GM19395 (cell line): Measurements from ENCODE around the gene HGFAC.
"Not testable (repeated sequence)": the region's sequence is repeated elsewhere in the genome, so short reads cannot be mapped to it uniquely, and the experiment has no call there.

Experiments
- ATAC-seq: cut with Tn5 transposase; IDR thresholded peaks from one replicate; pipeline ENCODE4 v1.9.1; 2021; ENCODE audit warnings: mild to moderate bottlenecking, moderate library complexity; ENCODE audit not compliant: unreplicated experiment

HGFAC gene

DNA sequence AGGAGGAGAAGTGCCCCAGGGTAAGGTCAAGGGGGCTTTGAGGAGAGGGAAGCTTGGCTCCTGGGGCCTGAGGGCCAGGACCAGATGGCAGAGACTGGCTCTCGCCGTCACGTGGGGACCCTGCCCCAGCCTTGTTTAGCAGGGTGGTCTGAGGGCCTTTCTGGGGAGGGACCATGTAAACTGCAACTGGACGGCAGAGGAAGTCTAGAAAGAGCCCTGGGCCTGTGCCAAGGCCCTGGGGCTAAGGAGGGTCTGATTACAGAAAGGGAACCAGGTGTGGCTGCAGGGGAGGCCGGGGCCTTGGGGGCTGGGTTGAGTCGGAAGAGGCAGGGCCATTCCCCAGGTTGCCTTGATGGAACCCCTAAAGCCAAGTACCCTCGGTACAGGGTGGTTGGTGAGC is 1.8 kb upstream of the HGFAC start:
- ATAC-seq: no peak

DNA sequence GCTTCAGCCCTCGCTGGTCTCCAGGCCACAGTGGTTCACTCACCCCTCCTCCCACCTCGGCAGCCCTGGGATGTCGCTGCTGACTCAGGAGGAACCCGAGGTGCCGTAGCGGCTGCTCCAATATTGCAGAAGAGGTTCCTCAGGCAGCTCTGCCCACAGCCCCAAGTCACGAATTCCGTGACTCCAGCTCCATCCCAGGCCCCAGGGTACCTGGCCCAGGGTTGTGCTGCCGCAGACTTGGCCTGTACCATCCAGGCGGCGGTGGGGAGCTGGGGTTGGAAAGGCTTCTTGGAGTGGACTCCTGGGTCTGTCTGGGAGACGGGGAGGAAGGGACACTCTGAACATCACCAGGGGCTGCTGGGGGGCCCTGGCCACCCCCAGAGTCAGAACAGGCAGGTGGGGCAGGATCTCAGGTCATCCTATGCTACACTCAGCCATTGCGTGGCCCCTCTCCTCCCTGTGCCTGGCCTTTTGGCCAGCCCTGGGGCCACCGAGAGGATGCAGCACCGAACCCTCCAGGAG is 728 bp upstream of the HGFAC start:
- no peak for ATAC-seq

DNA sequence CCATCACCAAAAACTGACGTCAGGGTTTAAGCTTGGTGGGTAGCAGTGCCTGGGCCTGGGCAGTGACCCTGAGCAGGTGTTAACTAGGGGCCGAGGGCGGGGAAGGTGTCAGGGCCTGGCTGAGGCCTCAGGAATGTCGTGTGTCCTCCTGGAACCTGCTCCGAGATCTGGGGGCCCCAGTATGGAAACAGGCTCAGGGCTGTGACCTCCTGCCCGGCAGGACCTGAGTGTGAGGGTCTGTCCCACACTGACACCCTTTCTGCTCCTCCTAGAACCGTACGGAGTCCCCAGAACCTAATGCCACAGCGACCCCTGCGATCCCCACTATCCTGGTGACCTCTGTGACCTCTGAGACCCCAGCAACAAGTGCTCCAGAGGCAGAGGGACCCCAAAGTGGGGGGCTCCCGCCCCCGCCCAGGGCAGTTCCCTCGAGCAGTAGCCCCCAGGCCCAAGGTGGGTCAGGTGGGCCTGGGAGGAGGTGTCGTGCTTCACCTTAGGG is 741 bp downstream of the HGFAC start:
- ATAC-seq: no peak

DNA sequence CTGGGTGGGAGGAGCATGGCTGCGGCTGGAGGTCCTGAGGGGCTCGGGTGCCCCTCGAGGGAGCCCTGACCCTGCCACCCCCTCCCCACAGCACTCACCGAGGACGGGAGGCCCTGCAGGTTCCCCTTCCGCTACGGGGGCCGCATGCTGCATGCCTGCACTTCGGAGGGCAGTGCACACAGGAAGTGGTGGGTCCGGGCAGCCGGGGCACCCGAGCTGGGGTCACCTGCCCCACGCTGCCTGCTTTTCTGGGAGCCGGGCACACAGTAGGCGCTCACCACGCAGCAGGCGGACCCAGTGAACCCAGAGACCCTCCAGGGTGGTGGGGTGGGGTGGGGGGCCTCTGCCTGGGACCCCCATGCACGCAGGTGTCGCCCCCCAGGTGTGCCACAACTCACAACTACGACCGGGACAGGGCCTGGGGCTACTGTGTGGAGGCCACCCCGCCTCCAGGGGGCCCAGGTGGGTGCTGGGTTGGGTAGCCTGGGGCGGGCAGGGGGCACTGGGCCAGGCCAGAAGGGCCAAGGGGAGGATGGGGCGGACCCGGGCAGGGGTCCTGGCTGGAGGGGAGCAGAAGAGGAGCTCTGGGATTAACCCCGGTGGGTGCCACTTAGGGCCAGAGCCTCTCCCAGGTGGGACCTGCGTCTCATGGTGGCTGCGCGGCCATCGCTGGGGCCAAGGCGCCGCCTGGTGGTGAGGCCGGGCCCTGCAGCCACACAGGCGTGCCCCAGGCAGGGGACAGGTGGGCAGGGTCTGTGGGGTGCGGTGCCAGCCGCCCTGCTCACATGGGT is 1.4 kb downstream of the HGFAC start:
- peak; percentile 70 for ATAC-seq

DNA sequence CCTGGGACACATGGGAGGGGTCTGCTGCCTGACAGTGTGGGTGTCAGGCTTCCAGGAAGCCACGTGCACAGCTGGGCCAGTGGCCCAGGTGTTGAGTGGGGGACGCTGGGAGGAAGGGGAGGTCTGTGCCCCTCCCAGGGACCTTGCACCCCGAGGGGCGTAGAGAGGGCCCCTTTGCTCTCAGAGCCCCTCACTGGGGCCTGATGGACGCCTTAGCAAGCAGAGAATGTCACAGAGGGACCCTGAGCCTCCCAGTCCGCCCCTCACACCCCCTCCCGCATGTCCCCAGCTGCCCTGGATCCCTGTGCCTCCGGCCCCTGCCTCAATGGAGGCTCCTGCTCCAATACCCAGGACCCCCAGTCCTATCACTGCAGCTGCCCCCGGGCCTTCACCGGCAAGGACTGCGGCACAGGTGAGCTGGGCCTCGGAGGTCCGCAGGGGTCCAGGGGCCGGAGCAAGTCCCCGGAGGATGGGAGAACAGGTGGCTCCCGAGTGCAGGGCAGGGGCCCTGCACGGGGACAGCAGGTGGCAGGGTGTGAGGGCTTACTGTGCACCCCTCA is 2.1 kb downstream of the HGFAC start:
- peak; percentile 20 for ATAC-seq

DNA sequence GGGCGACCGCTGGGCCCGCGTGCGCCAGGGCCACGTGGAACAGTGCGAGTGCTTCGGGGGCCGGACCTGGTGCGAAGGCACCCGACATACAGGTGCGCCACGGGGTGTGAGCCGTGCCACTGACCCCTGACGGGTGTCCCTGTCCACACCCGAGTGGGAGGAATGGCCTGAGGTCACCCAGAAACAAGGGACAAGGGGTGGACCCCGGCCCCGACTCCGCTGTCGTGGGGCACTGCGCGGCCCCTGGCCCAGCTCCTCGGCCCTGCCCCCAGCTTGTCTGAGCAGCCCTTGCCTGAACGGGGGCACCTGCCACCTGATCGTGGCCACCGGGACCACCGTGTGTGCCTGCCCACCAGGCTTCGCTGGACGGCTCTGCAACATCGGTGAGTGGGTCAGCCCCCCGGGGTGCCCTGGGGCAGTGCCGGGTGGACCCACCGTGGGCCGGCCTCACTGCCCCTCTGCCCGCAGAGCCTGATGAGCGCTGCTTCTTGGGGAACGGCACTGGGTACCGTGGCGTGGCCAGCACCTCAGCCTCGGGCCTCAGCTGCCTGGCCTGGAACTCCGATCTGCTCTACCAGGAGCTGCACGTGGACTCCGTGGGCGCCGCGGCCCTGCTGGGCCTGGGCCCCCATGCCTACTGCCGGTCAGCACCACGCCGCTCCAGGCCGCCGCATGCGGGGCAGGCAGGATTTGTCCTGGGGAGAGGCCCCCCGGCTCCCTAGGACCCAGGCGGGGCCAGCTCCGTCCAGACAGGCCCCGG is 2.8 kb downstream of the HGFAC start:
- ATAC-seq: no peak

DNA sequence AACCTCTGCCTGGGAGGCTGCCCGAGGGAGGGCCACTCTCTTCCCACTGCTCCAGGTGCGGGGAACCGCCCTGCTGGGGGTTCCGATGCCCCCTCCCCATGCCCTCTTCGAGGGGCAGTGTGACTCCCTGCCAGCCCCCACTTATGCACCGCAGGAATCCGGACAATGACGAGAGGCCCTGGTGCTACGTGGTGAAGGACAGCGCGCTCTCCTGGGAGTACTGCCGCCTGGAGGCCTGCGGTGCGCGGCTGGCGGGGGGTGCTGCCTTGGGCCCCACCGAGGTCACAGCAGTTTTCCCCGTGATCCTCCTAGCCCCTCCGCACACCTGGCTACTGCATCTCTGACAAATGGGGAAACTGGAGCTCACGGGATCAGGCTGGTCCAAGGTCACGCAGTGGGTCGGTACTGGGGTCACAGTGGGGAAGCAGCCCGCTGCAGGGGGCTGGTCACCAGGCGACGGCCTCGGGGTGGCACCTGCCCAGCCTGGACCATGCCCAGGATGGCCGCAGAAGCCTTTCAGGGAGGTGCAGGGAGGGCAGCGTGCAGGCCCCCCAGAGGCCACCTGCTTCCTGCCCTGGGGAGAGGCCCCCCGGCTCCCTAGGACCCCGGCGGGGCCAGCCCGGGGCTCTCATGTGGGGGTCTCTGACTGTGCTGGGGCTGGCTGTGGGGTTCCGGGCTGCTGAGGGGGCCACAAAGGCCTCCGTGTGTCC is 3.5 kb downstream of the HGFAC start:
- no peak for ATAC-seq

DNA sequence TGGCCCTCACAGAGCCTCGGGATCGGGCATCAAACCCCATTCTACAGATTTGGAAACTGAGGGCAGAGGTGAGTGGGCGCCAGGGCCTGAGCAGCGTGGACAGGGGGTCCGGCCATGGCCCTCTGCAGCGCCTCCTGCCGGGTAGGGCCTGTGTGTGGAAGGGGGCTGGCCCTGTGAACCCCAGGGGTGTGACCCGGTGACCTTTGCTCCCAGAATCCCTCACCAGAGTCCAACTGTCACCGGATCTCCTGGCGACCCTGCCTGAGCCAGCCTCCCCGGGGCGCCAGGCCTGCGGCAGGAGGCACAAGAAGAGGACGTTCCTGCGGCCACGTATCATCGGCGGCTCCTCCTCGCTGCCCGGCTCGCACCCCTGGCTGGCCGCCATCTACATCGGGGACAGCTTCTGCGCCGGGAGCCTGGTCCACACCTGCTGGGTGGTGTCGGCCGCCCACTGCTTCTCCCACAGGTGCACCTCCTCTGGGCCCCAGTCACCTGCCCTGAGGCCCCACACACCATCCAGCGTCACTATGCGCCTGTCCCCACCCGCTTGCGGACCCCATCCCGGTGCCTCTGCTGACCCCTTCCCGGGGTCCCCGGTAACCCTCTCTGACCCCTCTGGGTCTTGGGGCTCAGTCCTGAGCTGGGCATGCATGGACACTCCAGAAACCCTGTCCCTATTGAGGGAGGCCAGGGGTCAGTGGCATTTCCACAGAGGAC is 4.2 kb downstream of the HGFAC start:
- ATAC-seq: no peak

DNA sequence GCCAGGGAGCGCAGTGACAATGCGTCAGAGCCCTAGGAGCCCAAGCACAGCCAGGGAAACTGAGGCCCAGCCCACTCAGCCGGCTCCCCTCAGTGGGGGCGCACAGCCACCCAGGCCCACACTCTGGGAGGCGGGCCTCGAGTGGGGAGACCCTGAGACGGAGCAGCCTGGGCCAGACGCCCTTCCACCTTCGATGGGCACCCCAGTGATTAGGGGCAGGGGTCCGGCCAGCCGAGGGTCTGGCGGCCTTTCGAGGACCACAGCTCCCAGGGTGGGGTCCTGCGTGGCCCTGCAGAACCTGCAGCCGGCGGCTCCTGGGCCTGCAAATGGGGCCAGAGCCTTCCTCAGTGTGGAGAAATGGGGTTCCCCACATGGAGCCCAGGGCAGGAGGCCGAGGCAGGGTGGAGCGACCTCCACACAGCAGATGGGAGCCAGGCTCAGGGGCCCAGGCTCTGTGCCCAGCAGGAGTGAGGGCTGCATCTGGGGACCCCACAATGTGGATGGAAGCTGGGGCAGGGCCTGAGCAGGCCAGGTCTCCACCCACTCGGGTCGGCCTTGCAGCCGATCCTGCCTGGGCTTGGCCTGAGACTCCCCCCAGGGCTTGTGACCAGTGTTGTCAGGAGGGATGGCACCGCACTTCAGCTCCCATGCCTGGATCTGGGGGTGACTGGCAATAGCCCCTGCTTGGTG is 5.0 kb downstream of the HGFAC start:
- no peak for ATAC-seq

DNA sequence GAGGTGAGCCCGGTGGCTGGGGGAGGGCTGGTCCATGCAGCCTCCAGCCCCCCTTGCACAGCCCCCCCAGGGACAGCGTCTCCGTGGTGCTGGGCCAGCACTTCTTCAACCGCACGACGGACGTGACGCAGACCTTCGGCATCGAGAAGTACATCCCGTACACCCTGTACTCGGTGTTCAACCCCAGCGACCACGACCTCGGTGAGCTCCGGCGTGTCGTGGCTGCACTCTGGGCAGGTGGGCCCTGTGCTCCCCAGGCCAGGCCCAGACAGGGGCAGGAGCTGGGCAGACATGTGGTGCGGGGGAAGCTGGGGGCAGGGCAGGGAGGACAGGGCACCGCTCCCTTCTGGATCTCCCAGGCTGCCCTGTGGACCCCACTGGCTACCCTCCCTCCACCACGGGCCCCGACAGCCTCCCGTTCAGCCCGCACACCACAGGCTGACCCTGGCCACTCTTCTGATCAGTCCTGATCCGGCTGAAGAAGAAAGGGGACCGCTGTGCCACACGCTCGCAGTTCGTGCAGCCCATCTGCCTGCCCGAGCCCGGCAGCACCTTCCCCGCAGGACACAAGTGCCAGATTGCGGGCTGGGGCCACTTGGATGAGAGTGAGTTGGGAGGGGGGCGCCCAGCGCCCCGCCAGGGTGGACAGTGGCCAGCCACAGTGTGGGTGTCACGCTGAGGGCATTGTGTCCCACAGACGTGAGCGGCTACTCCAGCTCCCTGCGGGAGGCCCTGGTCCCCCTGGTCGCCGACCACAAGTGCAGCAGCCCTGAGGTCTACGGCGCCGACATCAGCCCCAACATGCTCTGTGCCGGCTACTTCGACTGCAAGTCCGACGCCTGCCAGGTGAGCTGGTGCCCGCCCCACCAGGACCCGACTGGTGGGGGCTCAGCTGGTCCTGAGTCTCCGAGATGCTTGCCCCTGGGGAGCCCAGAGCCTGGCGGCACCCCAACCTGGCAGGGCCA is 5.9 kb downstream of the HGFAC start:
- no peak for ATAC-seq

DNA sequence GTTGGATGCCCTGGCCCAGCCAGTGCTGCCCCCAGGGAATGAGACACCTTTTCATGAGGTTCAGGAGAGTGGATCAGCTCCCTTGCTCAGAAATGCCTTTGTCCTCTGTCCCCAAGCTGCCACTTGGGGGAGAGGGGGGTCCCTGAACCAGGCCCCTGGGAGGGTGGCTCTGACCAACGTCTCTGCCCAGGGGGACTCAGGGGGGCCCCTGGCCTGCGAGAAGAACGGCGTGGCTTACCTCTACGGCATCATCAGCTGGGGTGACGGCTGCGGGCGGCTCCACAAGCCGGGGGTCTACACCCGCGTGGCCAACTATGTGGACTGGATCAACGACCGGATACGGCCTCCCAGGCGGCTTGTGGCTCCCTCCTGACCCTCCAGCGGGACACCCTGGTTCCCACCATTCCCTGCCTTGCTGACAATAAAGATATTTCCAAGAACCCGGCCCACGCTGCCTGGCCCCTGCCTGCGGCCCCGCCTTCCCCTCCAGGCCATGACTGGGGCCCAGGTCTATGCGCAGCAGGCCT is 7.3 kb downstream of the HGFAC start:
- no peak for ATAC-seq

DNA sequence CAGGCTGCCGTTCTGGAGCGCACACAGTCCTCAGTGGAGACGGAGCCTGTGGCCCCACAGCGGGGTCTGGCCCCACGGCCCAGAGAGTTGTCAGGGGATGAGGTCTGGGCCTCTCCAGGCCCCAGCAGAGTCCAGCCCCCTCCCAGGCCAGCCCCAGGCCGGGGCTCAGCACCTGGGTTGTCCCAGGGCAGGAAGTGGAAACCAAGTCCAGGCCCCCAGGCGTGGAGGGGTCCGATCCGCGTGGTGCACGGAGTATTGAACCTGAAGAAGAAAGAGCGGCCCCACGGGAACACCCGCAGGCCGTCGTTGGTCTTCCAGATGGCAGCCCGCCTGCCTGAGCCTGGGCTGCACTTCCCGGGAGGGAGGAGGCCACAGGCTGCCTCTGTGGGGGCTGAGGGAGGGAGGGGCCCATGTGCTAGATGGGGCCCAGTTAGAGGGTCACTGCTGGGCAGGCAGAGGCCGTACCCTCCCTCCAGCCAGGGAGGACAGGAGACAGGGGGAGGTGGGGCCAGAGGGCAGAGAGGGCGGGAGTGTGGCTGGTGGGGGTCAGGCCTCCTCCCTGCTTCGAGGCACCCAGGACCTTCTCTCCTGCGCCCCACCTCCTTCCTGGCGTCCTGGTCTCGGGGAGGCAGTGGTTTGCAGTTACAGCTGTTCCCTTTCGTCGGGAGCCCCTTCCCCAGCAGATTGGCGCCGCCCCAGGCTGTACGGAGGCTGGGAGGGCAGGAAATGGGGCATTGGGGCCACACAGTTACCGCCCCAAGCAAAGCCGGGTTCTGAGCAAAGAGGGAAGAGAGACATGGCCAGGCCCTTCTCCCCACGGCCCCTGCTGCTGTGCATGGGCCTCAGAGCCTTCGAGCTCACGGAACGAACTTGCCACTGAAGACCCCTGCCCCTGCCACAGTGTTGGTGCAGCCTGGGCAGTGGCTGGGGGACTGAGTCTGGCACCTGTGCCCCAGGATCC is 8.1 kb downstream of the HGFAC start:
- no peak for ATAC-seq

DNA sequence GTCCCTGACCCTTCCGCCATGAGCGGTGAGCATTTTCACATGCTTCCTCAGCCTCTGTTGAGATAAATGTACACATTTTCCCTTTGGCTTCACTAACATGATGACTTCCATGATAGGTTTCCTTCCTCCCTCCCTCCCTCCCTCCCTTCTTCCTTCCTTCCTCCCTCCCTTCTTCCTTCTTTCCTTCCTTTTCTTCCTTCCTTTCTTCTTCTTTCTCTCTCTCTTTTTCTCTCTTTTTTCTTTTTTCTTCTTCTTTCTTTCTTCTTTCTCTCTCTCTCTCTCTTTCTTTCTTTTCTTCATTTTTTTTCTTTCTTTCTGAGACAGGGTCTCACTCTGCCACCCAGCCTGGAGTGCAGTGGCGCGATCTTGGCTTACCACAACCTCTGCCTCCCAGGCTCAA is 8.9 kb downstream of the HGFAC start:
- ATAC-seq: no peak

DNA sequence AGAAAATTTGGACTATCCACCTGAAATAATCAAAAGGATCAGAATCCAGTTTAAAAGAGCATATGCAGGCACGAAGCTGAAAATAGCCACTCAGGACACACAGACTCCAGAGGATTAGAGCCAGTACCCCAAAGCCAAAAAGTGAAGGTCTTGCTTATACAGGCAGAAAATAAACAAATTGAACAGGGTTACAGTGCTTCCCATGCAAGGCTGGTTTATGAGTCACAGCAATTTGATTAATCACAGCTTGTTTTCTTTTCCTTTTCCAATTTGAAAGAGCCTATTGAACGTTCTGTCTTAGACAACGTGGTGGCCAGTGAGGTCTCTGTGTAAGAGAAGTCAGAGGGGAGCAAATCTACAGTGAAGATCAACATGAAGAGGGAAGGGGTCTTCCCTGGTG is 10.2 kb downstream of the HGFAC start:
- no peak for ATAC-seq

DNA sequence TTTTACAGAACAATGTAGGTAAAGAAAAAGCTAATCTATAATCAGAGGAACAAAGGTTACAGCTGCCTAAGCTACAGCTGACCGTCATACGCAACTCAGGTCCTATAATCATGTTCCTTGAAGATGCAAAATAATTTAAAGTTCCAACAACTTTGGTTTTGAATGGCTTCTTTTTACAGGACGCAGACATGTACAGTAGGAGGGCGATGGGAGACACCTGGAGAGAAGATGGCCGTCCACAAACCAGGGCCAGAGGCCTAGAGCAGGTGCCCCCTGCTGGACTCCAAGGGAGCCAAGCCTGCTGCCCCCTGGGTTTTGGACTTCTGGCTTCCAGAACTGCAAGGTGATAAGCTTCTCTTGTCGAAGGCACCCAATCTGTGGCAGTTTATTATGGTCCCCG is 10.6 kb downstream of the HGFAC start:
- no peak for ATAC-seq

DNA sequence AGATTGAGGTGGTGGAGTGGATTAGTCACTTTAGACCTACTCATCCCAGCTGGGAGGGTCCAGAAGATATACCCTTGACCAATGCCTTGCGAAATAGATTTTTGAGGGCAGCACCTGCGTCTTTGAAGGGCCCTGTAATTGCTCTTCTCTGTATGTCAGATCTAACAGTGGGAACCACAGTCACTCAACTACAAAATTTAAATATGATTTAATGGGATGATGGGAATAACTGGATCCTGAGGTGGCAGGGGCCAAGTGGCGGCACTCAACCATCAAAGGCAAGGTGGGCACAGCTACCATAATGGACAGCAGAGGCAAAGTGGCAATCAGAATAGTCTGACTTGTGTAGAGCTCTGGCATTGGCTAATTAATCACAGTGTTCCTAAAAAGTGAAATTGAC is 13.8 kb downstream of the HGFAC start:
- not testable (repeated sequence) for ATAC-seq

DNA sequence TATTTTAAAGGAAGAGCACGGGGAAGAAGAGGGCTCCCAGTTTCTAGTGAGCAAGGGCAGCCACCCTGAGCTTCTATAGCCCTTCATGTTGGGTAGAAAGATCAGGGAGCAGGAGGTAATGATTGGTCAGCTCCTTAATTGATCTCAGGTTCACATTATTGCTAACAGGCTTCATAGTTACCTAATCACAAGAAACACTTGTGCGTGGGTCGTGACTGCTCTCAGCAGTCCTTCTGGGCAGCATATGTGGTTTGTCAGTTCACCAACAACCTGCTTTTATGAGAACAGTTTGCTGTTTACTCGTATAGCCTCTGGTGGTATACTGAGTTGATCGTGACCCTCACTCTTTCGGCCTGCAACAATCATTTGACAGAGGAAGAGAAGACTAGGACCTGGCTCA is 16.6 kb downstream of the HGFAC start:
- ATAC-seq: no peak
